Myocyte (in vitro differentiated cells): ENCODE measurements around the gene C10orf95. TPM values are rescaled to one million over a fixed set of nuclear protein-coding genes. Genes with fewer than 3 reads are reported as not detected.
A peak's percentile ranks its signal among the peaks of the same experiment; 100 is the strongest.
"Not testable (repeated sequence)": the region's sequence is repeated elsewhere in the genome, so short reads cannot be mapped to it uniquely, and the experiment has no call there.

Experiments used
- DNase-seq: peaks from one replicate; pipeline ENCODE4 v3.0.0-alpha.2; 2012; ENCODE audit warnings: low read depth
- polyA plus RNA-seq: library from polyadenylated mRNA; unstranded; fragments of >200 nt; gene quantifications from one replicate; pipeline ENCODE4 v1.2.1, GENCODE V29; 2012; ENCODE audit warnings: missing spikeins
- total RNA-seq: library from RNA; depleted of rRNA; stranded (reverse); fragments of >200 nt; gene quantifications from 2 replicates; pipeline ENCODE4 v1.2.3, GENCODE V29; 2014

Gene C10orf95, protein sequence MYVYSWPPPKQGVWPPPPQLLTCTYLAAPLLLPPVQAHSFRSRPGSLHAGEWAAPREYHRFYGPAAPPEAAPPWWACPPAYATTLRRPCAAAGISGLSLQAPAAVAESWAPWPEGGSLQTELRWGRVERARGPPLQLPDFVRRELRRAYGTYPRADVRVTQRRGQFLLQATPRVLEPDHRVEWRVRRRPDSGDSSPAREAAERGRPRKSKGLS
- not detected in 2 replicates for total RNA-seq
- polyA plus RNA-seq = not detected

DNA sequence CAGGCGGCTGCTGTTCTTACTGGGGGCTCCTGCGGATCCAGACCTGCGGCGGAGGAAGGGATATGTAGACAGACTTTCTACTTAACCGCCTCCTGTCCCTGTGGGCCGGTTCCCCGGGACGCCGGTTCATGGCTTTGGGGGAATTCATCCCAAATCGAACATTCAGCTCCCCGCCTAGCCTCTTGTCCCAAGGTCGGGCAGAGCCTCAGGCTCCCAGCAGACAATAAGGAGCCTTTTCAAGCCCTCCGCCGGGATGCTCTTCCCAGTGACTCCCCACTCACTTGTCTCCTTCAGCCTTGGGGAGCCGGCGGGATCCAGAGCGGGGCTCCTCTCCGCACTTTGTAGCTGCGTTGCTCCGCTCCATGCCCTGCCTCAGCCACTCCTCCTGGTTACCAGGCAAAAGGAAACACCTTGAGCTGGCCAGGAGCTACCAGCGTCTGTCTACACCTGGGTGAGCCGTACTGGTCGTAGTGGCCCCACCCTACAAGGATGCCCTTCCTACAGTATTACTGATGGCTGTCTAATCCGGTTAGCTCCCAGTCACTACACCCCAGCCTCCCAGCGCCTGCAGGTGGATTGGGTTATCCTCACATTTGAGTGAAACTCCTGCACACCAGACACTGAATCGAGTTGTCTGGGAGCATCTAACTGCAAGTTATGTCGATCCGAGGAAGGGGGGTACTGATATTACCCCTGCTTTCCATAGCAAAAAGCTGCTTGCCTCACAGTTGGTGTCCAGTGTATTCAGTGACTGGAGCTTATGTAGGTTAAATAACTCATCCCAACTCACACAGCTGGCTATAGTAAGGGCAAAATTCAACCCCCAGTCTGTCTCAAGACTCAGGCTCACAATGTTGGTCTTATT, at the start of gene C10orf95:
TSS of gene C10orf95 (minus strand) at position 439 of the 865 bp plus-strand sequence. CDS start 450 bp downstream, outside the sequence.
- no peak for DNase-seq

DNA sequence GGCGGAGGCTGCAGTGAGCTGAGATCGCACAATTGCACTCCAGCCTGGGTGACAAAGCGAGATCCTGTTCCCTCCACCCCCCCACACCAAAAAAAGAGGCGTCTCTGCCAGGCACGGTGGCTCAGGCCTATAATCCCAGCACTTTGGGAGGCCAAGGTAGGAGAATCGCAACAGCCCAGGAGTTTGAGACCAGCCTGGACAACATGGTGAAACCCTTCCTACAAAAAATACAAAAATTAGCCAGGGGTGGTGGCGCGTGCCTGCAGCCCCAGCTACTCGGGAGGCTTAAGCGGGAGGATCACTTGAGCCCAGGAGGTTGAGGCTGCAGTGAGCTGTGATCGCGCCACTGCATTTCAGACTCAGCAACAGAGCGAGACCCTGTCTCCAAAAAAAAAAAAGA, 49.3 kb upstream of the C10orf95 start:
- not testable (repeated sequence) for DNase-seq

DNA sequence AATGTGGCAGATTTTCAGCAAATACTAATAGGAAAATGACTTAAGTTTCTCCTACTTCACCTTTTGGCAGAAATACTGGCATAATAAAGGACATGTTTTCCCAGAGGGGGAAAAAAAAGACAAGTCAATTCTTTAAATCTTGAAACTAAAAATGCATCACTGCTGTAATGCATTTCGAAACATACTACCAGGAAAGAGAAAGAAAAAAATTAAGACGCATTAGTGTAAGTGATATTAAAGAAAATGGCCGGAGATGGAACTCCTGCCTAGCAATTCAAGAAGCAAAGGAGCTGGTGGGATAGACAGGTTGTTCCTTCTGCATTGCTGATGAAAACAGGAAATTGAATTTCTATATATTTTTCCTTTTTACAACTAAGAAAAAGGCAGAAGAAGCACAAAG, 48.0 kb upstream of the C10orf95 start:
- no peak for DNase-seq

DNA sequence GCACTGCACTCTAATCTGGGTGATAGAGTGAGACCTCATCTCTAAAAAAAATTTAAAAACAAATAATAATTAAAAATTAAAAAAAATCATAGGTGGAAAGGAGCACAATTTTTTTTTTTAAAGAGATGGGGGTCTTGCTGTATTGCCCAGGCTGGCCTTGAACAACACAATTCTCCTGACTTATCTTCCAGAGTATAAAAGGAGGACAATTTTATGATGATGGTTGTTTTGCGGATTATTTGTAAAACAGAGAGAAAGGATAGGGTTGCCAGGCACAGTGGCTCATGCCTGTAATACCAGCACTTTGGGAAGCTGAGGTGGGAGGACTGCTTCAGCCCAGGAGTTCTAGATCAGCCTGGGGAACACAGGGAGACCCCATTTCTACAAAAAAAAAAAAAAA, 46.2 kb upstream of the C10orf95 start:
- no peak for DNase-seq

DNA sequence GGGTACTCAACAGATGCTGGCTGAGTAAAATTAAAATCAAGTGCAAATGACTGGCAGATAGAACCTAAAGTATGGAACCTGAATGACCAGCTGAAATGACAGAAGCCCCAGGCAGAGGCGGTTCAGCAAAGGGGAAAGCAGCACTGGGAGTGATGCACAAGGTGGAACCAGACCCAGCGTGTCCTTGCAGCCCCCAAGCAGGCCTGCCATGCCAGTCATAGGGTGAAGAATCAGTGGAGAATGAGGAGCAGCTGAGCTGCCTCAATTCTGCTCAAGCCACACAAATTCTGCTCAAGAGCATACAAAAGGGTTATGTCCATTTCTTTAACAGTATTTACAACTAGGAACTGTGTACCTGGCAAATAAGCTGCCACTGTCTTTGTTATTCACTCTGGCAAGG, 42.4 kb upstream of the C10orf95 start:
- DNase-seq = no peak

DNA sequence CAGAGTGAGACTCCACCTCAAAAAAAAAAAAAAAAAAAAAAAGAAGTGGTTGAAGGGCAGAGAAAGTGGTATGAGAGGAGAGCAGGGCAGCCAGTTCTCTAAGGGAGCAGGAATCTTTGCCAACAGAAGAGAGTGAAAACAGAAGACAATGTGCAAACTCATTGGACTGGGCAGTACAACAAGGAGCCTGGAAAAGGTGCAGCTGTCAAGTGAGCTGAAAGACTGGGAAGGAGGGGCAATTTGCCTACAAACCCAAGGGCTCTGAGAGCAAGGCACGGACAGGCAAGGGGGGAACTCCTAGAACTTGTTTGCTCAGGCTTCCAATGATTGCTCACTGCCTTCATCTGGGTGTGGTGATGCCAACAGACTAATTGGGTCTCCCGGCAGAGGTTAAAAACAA, 41.6 kb upstream of the C10orf95 start:
- peak; percentile 75 for DNase-seq

DNA sequence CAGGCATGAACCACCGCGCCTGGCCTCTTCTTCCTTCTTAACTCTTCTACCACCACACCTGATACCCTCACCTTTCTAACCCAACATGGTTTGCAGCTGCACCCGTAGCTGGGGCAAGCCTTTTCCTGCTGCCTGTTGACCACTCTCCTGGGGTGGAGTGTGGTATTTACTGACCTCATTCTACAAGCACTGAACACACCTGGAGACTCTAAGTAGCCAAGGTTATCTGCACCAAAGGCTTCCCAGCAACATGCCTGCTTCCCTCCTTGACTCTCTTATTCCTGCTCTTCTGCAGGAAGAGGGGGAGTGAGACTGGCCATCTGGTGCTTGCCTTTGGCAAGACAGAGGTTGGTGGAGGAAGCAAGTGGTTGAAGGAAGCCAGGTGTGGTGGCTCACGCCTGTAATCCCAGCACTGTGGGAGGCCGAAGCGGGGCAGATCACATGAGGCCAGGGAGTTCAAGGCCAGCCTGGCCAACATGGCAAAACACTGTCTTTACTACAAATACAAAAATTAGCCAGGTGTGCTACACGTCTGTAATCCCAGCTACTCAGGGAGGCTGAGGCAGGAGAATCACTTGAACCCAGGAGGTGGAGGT, 41.1 kb upstream of the C10orf95 start:
- no peak for DNase-seq

DNA sequence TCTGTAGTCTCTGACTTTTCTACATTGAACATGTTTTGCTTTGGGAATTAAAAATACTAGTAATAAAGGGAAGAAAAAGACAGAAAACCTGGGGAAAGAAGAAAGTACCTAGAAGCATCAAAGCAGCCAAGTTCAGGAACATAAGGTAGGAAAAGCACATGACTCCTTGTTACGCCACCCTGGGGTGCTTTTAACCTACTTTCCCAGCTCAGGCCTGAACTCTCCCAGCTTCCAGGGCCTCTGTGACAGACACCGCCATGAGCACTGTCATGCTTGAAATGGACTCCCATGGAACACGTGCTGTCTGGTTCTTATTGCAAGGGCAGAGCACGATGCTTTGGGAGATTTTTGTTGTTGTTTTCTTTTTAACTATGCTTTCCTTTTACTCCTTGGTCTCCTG, 39.8 kb upstream of the C10orf95 start:
- DNase-seq = no peak

DNA sequence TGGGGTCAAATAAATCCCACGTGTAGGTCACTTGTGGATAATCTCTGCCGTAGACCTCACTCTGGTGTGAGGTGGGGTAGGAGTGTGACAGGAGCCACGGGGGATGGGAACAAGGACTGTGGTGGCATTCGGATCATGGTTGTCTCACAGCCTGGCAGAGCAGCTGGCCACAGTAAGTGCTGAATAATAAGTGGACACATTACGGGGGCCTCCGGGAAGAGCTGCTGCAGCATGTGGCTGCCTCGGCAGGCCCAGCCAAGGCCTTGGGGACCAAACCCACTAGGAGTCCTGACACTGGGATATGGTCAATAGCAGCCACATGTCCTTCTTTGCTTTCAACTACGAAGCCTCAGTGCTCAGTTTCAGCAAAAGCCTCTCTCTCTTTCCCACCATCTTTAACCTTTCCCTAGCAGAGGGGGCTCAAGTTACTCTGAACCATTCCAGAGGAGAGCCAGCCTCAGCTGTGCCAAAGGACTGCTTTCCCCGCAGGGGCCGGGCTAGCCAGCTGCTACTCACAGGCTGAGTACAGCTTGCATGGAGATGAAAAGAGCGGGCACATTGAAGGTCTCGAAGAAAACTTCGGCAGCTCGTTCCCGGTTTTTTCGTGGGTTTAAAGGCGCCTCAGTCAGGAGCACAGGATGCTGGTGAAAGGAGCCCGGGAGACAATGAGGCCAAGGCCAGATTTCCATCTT, 33.9 kb upstream of the C10orf95 start:
- DNase-seq = peak; percentile 66

DNA sequence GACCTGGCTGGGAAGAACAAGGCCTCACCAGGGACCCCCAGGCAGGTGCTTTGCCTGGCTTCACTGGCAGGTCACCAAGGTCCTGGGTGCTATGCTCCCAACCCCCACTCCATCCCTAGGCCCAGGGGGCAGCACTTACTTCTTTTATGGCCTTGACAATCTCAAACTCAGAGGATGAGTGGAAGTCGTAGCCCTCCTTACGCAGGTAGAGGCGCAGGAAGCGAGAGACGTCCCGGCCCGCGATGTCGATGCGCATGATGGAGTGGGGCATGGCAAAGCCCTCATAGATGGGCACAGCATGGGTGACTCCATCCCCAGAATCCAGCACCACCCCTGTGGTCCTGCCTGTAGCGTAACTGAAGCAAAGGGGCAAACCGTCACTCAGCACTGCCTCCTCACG, 32.7 kb upstream of the C10orf95 start:
- DNase-seq = no peak

DNA sequence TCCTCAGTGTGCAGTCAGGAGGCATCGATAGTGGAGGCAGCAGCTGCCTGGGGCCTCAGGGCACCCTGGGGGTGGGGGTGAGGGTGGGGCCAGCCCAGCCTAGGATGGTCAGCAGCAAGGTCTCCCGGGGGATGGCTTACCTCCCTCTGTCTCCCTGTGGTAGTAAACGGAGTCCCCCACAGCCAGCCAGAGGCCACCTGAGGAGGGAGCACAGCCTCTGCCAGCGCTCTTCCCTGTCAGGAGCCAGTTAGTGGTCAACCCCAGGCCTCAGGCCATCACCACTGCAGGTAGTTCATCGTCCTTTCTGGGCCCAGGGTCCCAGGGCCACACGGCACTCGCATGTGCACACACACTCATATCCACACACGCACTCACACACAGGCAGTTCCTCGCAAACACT, 29.1 kb upstream of the C10orf95 start:
- no peak for DNase-seq

DNA sequence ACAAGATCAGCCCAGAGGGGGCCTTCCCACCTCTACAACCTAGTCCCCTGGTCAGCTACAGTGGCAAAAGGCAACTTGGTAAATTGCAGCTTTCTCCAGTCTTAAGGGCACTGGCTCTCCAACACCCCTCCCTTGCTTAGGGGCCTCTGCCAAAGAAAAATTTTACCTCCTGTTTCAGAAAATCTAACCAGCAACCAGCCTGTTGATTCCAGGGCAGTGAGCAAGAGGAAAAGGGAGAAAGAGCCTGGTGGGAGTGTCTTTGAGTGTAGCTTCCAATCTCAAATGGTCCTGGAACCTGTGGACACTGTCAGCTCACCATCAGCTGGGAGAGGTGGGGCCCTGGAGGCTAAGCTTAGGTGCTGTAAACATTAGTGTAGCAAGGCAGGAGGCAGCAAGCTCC, 28.3 kb upstream of the C10orf95 start:
- DNase-seq = no peak

DNA sequence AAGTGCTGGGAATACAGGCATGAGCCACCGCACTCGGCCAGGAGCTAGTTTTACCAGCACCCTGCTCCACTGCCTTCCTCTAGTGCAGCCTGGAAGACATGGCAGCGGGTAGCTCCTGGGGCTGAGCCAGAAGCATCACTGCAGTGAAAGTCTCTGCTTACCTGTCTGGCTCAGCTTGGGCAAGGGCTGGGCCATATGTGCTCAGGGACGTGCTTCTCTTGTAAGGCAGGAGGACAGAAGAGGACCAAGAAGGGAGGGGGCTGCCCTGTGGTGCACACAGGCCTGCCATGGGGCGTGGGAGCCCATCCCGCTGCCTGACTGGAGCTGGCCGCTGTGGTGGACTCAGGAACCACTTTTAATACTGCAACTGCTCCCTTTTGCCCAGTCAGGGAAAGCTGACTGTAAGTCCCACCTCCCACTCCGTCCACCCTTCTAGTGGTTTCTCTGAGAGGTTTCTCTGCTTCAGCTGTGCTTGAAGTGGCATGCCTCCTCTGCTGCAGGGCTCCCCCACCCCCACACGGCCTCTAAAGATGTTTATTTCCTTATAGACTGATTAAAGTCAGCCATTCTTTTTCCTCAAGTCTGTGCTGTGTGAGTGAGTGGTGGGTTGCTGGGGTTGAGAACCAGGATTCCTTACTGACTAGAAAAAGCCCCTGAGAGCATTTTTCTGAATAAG, 25.3 kb upstream of the C10orf95 start:
- no peak for DNase-seq

DNA sequence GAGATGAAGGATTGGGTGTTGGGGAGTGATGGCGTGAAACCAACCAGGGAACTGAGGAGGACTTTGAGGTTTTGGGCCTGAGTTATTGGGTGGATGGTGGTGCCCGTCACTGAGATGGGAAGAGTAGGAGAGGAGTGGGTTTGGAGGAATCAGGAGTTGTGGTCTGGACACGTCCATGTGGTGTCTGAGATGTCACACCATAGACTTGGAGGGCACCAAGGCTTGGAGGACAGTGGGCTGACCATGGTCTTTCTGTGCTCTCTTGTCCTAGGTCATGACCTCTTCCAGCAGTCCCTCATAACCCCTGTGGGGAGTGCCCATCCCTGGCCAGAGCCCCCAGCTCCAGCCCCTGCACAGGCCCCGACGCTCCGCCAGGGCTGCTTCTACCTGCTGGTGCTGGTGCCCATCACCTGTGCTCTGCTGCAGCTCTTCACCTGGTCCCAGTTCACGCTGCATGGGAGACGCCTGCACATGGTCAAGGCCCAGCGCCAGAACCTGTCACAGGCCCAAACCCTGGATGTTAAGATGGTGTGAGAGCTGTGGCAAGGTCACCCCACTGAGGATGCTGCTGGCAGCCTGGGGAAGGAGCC, 24.2 kb upstream of the C10orf95 start:
- DNase-seq = no peak

DNA sequence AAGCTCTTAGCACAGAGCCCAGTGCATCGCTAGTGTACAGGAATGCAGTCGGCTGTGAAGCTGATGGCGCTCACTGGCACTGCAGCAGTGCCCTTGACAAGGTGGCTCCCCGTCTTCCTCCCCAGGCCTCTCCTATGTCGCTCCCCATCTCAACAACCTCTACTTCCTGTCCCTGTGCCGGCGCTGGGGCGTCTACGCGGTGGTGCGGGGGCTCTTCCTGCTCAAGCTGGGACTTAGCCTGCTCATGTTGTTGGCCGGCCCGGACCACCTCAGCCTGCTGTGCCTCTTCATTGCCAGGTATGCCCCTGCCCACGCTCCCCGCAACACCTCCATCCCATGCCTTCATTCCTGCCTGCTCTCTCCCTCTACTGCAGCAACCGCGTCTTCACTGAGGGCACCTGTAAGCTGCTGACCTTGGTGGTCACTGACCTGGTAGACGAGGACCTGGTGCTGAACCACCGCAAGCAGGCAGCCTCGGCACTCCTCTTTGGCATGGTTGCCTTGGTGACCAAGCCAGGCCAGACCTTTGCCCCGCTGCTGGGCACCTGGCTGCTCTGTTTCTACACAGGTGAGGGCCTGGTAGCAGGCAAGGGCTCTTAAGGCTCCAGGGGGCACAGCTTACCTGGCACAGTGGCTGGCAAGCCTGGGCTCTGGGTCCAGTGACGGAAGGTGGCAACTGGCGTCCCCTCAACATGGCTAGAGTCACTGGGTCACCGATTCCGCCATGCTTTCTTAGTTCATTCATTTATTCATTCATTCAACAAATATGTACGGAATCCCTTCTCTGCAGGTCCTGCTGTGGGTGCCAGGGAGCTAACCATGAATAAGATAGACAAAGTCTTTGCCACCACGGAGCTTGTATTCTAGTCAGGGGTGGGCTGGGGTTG, 22.3 kb upstream of the C10orf95 start:
- no peak for DNase-seq

DNA sequence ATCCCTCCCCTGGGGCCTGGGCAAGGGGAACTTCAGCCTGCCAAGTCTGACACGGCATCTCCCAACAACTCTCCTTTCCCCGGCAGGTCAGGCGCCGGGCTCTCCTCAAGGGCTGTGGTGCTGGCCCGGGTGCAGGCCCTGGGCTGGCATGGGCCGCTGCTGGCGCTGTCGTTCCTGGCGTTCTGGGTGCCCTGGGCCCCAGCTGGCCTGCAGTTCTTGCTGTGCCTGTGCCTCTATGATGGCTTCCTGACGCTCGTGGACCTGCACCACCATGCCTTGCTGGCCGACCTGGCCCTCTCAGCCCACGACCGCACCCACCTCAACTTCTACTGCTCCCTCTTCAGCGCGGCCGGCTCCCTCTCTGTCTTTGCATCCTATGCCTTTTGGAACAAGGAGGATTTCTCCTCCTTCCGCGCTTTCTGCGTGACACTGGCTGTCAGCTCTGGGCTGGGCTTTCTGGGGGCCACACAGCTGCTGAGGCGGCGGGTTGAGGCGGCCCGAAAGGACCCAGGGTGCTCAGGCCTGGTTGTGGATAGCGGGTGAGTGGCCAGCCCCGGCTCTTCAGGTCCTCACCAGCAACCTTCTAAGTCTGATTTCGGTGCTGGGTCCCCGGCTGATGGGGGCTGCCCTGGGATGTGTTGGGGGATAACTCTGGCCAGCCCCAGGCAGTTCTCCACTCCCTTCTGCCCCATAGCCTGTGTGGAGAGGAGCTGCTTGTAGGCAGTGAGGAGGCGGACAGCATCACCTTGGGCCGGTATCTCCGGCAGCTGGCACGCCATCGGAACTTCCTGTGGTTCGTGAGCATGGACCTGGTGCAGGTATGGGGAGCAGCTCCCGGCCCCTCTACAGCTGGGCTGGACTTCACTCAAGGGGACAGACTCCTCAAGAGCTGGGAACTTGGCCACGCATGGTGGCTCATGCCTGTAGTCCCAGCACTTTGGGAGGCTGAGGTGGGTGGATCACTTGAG, 19.5 kb upstream of the C10orf95 start:
- no peak for DNase-seq

DNA sequence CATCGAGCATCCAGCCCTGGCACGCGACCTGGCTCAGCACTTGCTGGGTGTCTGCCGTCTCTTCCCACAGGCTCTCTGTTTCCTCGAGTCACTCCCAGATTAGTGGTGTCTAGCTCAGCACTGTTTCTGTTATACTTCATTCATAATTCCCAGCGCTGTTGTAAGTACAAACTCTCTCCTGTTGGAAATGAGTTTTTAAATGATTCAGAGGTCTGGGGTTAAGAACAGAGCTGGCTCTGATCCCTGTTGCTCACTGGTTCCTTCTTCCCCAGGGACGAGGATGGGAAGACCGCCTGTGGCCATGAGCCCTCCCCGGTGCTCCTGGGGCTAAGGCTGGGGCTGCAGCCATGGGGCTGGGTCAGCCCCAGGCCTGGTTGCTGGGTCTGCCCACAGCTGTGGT, 17.3 kb upstream of the C10orf95 start:
- DNase-seq = peak; percentile 33

DNA sequence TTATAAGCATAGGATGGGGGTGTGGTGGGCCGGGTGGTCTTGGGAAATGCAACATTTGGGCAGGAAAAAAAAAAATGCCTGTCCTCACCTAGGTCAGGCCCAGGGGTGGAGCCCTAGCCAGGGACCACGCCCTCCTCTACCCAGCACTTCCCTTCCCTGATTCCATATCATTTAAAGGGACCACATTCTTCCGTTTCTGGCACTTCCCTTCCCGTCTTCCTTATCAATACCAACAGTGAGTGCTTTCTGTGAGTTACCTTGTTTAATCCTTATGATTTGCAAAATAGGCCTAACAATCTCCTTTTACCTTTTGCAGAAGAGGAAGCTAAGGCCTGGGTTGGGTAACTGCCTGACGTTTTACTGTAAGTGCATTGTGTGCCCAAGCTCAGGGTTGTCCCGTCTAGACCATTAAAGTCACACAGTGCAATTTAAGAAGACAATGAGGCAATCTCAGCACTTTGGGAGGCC, 16.7 kb upstream of the C10orf95 start:
- DNase-seq = no peak
